WTC11 (cell line): ENCODE measurements around the gene MYOM3. TPM values are rescaled to one million over a fixed set of nuclear protein-coding genes. Genes with fewer than 3 reads are reported as not detected.
"Not testable (repeated sequence)": the region's sequence is repeated elsewhere in the genome, so short reads cannot be mapped to it uniquely, and the experiment has no call there.

Source experiments
- ATAC-seq: fragments of 200-7000 bp; cut with Tn5 transposase; 2 replicates; pipeline ENCODE4 v1.10.0; 2021; ENCODE audit warnings: mild to moderate bottlenecking, moderate library complexity
- CTCF ChIA-PET: fragments of 300-600 bp; sonication (Branson Sonifier 250); formaldehyde crosslinking; loops from one replicate; lab custom pipeline; 2021; ENCODE audit warnings: antibody characterized with exemption; lab: Charles Lee
- POLR2A ChIA-PET: fragments of 350-600 bp; sonication (Branson Sonifier 250); formaldehyde crosslinking; loops from one replicate; lab custom pipeline; 2021; ENCODE audit warnings: antibody characterized with exemption; lab: Charles Lee
- DNase-seq: peaks from one replicate; pipeline ENCODE4 v3.0.0; 2021; ENCODE audit warnings: low spot score
- H3K27ac Mint-ChIP-seq: 2 replicates; pipeline ENCODE4 v1.8.0; 2021; ENCODE audit warnings: mixed read lengths
- H3K27me3 Mint-ChIP-seq: 2 replicates; pipeline ENCODE4 v1.8.0; 2021; ENCODE audit warnings: low read depth, mild to moderate bottlenecking, moderate library complexity, mixed read lengths
- H3K36me3 Mint-ChIP-seq: 2 replicates; pipeline ENCODE4 v1.8.0; 2021; ENCODE audit warnings: mixed read lengths
- H3K4me1 Mint-ChIP-seq: 2 replicates; pipeline ENCODE4 v1.8.0; 2022; ENCODE audit warnings: mixed read lengths
- H3K4me3 Mint-ChIP-seq: 2 replicates; pipeline ENCODE4 v1.8.0; 2021; ENCODE audit warnings: mild to moderate bottlenecking, moderate library complexity, mixed read lengths
- H3K9me3 Mint-ChIP-seq: 2 replicates; pipeline ENCODE4 v1.8.0; 2021; ENCODE audit warnings: mixed read lengths
- AR ChIP-seq: fragments of 250-450 bp; sonication (Bioruptor Pico); IDR thresholded peaks from 2 replicates; pipeline ENCODE4 v1.9.0; 2021; ENCODE audit warnings: mild to moderate bottlenecking
- E2F1 ChIP-seq: sonication (generic); formaldehyde crosslinking; IDR thresholded peaks from 2 replicates; pipeline ENCODE4 v1.8.0; 2022; ENCODE audit warnings: mild to moderate bottlenecking, missing genetic modification reagents
- FOXP1 ChIP-seq: sonication (generic); formaldehyde crosslinking; IDR thresholded peaks from 2 replicates; pipeline ENCODE4 v1.8.0; 2022; ENCODE audit warnings: missing genetic modification reagents, mild to moderate bottlenecking, moderate library complexity, borderline replicate concordance
- KAT7 ChIP-seq: sonication (generic); formaldehyde crosslinking; IDR thresholded peaks from 2 replicates; pipeline ENCODE4 v1.8.1; 2023; ENCODE audit warnings: missing genetic modification reagents, mild to moderate bottlenecking, borderline replicate concordance
- MXD4 ChIP-seq: fragments of 250-450 bp; sonication (Bioruptor Pico); IDR thresholded peaks from 2 replicates; pipeline ENCODE4 v1.8.0; 2021; ENCODE audit warnings: mild to moderate bottlenecking, moderate library complexity, borderline replicate concordance
- NFYB ChIP-seq: sonication (generic); formaldehyde crosslinking; conservative IDR thresholded peaks from 2 replicates; pipeline ENCODE4 v1.8.0; 2022; ENCODE audit warnings: low read depth, missing genetic modification reagents
- PRRX2 ChIP-seq: fragments of 250-450 bp; sonication (Bioruptor Pico); IDR thresholded peaks from 2 replicates; pipeline ENCODE4 v1.8.0; 2021; ENCODE audit warnings: mild to moderate bottlenecking
- ZMAT4 ChIP-seq: fragments of 250-450 bp; sonication (Bioruptor Pico); IDR thresholded peaks from 2 replicates; pipeline ENCODE4 v1.9.0; 2021; ENCODE audit warnings: mild to moderate bottlenecking
- ZNF138 ChIP-seq: sonication (generic); formaldehyde crosslinking; conservative IDR thresholded peaks from 2 replicates; pipeline ENCODE4 v1.8.1; 2022; ENCODE audit warnings: mild to moderate bottlenecking, moderate library complexity, missing genetic modification reagents
- ZNF232 ChIP-seq: sonication (generic); formaldehyde crosslinking; IDR thresholded peaks from 2 replicates; pipeline ENCODE4 v1.8.0; 2022; ENCODE audit warnings: mild to moderate bottlenecking, missing genetic modification reagents
- ZNF263 ChIP-seq: sonication (generic); formaldehyde crosslinking; IDR thresholded peaks from 2 replicates; pipeline ENCODE4 v1.8.1; 2022; ENCODE audit warnings: low read depth, mild to moderate bottlenecking, moderate library complexity, missing genetic modification reagents
- ZNF532 ChIP-seq: fragments of 250-450 bp; sonication (Bioruptor Pico); IDR thresholded peaks from 2 replicates; pipeline ENCODE4 v1.9.0; 2021; ENCODE audit warnings: mild to moderate bottlenecking, borderline replicate concordance
- total RNA-seq: library from RNA; stranded (reverse); gene quantifications from 3 replicates; pipeline ENCODE4 v1.2.3, GENCODE V29; 2021
- TF ChIP-seq, protein P1 (sequence below): fragments of 250-450 bp; sonication (Bioruptor Pico); IDR thresholded peaks from 2 replicates; pipeline ENCODE4 v1.8.0; 2021; ENCODE audit warnings: mild to moderate bottlenecking

Gene MYOM3
- total RNA-seq, 1 experiment from 2014 or later, result 0.13 TPM

DNA sequence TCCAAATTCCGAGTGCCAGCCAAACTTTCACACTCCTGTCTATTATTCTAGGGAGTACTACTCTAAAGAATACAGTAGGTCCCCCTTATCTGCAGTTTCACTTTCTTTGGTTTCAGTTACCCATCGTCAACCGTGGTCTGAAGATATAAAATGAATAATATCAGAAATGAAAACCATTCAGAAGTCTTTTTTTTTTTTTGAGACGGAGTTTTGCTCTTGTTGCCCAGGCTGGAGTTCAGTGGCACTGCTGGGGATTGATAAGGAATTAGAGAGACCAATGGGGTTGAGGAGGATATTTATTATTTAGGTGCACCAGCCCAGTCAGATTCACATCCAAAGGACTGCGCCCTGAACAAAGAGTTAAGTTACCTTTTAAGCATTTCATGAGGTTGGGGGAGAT is 79.0 kb downstream of the MYOM3 start:
- peaks cover 6% of the 10 kb centered on the region for H3K36me3 Mint-ChIP-seq
- CTCF ChIA-PET, result no interaction called here
- H3K27me3 Mint-ChIP-seq, result no peaks in the 10 kb centered on the region; the same call in 1 of the 2 replicates
- POLR2A ChIA-PET, result no interaction called here
- TF ChIP-seq KAT7 (CRISPR knock-in tag) (no peak), ZMAT4 (CRISPR knock-in tag) (no peak), ZNF138 (CRISPR knock-in tag) (no peak), AR (no peak), ZNF263 (CRISPR knock-in tag) (no peak), ZNF532 (CRISPR knock-in tag) (no peak), E2F1 (CRISPR knock-in tag) (no peak), ZNF232 (no peak), FOXP1 (CRISPR knock-in tag) (no peak), PRRX2 (CRISPR knock-in tag) (no peak), NFYB (CRISPR knock-in tag) (no peak), MXD4 (CRISPR knock-in tag) (no peak)
- TF ChIP-seq, protein P1, sequence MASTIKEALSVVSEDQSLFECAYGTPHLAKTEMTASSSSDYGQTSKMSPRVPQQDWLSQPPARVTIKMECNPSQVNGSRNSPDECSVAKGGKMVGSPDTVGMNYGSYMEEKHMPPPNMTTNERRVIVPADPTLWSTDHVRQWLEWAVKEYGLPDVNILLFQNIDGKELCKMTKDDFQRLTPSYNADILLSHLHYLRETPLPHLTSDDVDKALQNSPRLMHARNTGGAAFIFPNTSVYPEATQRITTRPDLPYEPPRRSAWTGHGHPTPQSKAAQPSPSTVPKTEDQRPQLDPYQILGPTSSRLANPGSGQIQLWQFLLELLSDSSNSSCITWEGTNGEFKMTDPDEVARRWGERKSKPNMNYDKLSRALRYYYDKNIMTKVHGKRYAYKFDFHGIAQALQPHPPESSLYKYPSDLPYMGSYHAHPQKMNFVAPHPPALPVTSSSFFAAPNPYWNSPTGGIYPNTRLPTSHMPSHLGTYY (CRISPR knock-in tag), result no peak
- H3K27ac Mint-ChIP-seq, result no peak overlapping the region
- peaks cover 6% of the 10 kb centered on the region for H3K9me3 Mint-ChIP-seq
- H3K4me3 Mint-ChIP-seq, result no peak overlapping the region
- peaks cover 2% of the 10 kb centered on the region; the same call in 1 of the 2 replicates for H3K4me1 Mint-ChIP-seq
- DNase-seq (no peak), ATAC-seq (no peak)

DNA sequence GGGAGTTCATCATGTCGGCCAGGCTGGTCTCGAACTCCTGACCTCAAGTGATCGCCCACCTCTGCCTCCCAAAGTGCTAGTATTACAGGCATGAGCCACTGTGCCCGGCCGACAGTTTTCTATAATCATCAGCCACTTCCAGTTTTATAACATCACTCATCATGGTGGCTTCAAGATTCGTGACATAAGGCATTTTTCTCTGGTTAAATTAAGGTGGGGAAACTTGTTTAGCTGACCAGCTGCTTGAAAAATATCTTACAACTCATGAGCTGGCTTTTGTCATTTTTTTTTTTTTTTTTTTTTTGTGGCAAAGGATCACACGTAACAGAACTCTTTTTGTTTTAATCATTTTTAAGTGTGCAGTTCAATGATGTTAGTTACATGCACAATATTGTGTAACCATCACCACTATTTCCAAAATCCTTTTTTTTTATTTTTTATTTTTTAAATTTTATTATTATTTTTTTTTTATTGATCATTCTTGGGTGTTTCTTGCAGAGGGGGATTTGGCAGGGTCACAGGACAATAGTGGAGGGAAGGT is 80.9 kb downstream of the MYOM3 start:
- DNase-seq, H3K36me3 Mint-ChIP-seq, ATAC-seq, H3K27ac Mint-ChIP-seq, H3K4me3 Mint-ChIP-seq, H3K27me3 Mint-ChIP-seq, POLR2A ChIA-PET, H3K9me3 Mint-ChIP-seq, CTCF ChIA-PET, H3K4me1 Mint-ChIP-seq: not testable (repeated sequence)
